SK-N-SH (cell line): Measurements from ENCODE around the gene MAPKAP1. TPM values are rescaled to one million over a fixed set of nuclear protein-coding genes. Genes with fewer than 3 reads are reported as not detected.
A peak's percentile ranks its signal among the peaks of the same experiment; 100 is the strongest.

Experiments
- CTCF ChIA-PET: fragments of 300-600, 350-600 bp; formaldehyde crosslinking; extraction: SDS; loops from one replicate; lab custom pipeline; 2021; lab: Yijun Ruan, JAX
- POLR2A ChIA-PET: fragments of 350-600 bp; sonication (Branson Sonifier 250); formaldehyde crosslinking; extraction: SDS; loops from one replicate; lab custom pipeline; 2020; ENCODE audit warnings: antibody characterized with exemption, inconsistent platforms; lab: Yijun Ruan, JAX
- DNase-seq: peaks from one replicate; pipeline ENCODE4 v3.0.0; 2012
- H2AFZ ChIP-seq: fragments of 200-600 bp; sonication (generic); 2 replicates; pipeline ENCODE4 v1.8.1; 2016; ENCODE audit warnings: antibody characterized with exemption, mild to moderate bottlenecking, low read depth
- H3F3A ChIP-seq: fragments of 200-600 bp; sonication (generic); replicated peaks from 2 replicates; pipeline ENCODE3; 2016; ENCODE audit warnings: antibody characterized with exemption, mild to moderate bottlenecking; ENCODE audit not compliant: insufficient read depth
- H3K27ac ChIP-seq, 2 experiments: fragments of 200-500 bp in 1 of 2; fragments of 200-600 bp in 1 of 2; sonication (Bioruptor generic) in 1 of 2; sonication (generic), shearing (Covaris generic) in 1 of 2; 2 replicates each; pipeline versions ENCODE4 v1.5.1 to v1.6.1; 2014 to 2016; ENCODE audit warnings: low read depth in 2 of 2, inconsistent platforms in 1 of 2, low read length in 1 of 2, mild to moderate bottlenecking in 1 of 2, mixed read lengths in 1 of 2
- H3K27me3 ChIP-seq: fragments of 200-600 bp; sonication (generic), shearing (Covaris generic); 2 replicates; pipeline ENCODE4 v1.6.1; 2016; ENCODE audit warnings: mixed run types; ENCODE audit not compliant: insufficient read depth
- H3K36me3 ChIP-seq, 2 experiments: fragments of 200-500 bp in 1 of 2; fragments of 200-600 bp in 1 of 2; sonication (Bioruptor generic) in 1 of 2; sonication (generic) in 1 of 2; replicated peaks in 1 of 2; 2 replicates each; pipeline versions ENCODE3 to v1.5.1; 2014 to 2016; ENCODE audit warnings: low read length in 1 of 2, mild to moderate bottlenecking in 1 of 2; ENCODE audit not compliant: insufficient read depth in 2 of 2, control insufficient read depth in 1 of 2
- H3K4me1 ChIP-seq, 2 experiments: fragments of 200-500 bp in 1 of 2; fragments of 200-600 bp in 1 of 2; sonication (Bioruptor generic) in 1 of 2; sonication (generic), shearing (Covaris generic) in 1 of 2; 2 replicates each; pipeline versions ENCODE4 v1.5.1 to v1.6.1; 2014 to 2016; ENCODE audit warnings: low read depth in 1 of 2, low read length in 1 of 2, mixed run types in 1 of 2; ENCODE audit not compliant: insufficient read depth in 2 of 2, control insufficient read depth in 1 of 2
- H3K4me2 ChIP-seq: fragments of 200-600 bp; sonication (generic), shearing (Covaris generic); 2 replicates; pipeline ENCODE4 v1.6.1; 2017; ENCODE audit warnings: mixed run types
- H3K4me3 ChIP-seq, 2 experiments: fragments of 200-500 bp in 1 of 2; fragments of 200-600 bp in 1 of 2; sonication (Bioruptor generic) in 1 of 2; sonication (generic), shearing (Covaris generic) in 1 of 2; 2 replicates each; pipeline versions ENCODE4 v1.5.1 to v1.8.1; 2014 to 2016; ENCODE audit warnings: low read depth in 2 of 2, inconsistent platforms in 1 of 2, low read length in 1 of 2, mild to moderate bottlenecking in 1 of 2, mixed read lengths in 1 of 2, moderate library complexity in 1 of 2
- H3K79me2 ChIP-seq: fragments of 200-600 bp; sonication (generic); 2 replicates; pipeline ENCODE4 v1.8.1; 2017; ENCODE audit warnings: mild to moderate bottlenecking; ENCODE audit not compliant: insufficient read depth
- H3K9ac ChIP-seq: fragments of 200-600 bp; sonication (generic); 2 replicates; pipeline ENCODE4 v1.6.1; 2017; ENCODE audit warnings: mixed run types
- H3K9me2 ChIP-seq: fragments of 200-600 bp; sonication (generic); 2 replicates; pipeline ENCODE4 v1.6.1; 2017; ENCODE audit warnings: mixed run types
- H3K9me3 ChIP-seq: fragments of 200-600 bp; sonication (generic); 2 replicates; pipeline ENCODE4 v1.6.1; 2017; ENCODE audit warnings: mixed run types, mild to moderate bottlenecking, moderate library complexity
- H4K20me1 ChIP-seq: fragments of 200-600 bp; sonication (generic); 2 replicates; pipeline ENCODE4 v1.6.1; 2017; ENCODE audit warnings: mild to moderate bottlenecking, mixed run types; ENCODE audit not compliant: insufficient read depth
- GABPA ChIP-seq: IDR thresholded peaks from 2 replicates; pipeline ENCODE4 v1.4.0; 2012; ENCODE audit warnings: low read depth, mild to moderate bottlenecking
- MXI1 ChIP-seq: IDR thresholded peaks from 2 replicates; pipeline ENCODE4 v1.6.1; 2012; ENCODE audit warnings: mild to moderate bottlenecking, low read depth, low read length, improper control_type of control experiment
- RCOR1 ChIP-seq: fragments of 150-350 bp; IDR thresholded peaks from 2 replicates; pipeline ENCODE4 v1.6.1; 2017; ENCODE audit warnings: antibody characterized with exemption, low read length
- SIN3A ChIP-seq: IDR thresholded peaks from 2 replicates; pipeline ENCODE4 v1.6.1; 2012; ENCODE audit warnings: low read depth, mild to moderate bottlenecking, low read length, moderate library complexity, borderline replicate concordance
- YY1 ChIP-seq: IDR thresholded peaks from 2 replicates; pipeline ENCODE4 v1.4.0; 2012; ENCODE audit warnings: low read depth, mild to moderate bottlenecking
- WGBS: methylation state at CpG from one replicate; pipeline ENCODE4 v1.1.6; 2017; ENCODE audit warnings: low lambda C conversion rate; 5-methylcytosine and 5-hydroxymethylcytosine counted together
- polyA plus RNA-seq, 3 experiments: library from polyadenylated mRNA; depleted of rRNA; stranded (reverse); fragments of >200 nt; gene quantifications; 2 replicates each; pipeline ENCODE4 v1.2.3, GENCODE V29; 2012
- TF ChIP-seq, protein P1 (sequence below): IDR thresholded peaks from 2 replicates; pipeline ENCODE4 v1.6.1; 2012; ENCODE audit warnings: mild to moderate bottlenecking, low read depth, low read length, moderate library complexity
- TF ChIP-seq, protein P2 (sequence below): fragments of 200-600 bp; sonication (generic); IDR thresholded peaks from 2 replicates; pipeline ENCODE4 v1.6.1; 2017; ENCODE audit warnings: antibody characterized with exemption, mild to moderate bottlenecking, moderate library complexity
- TF ChIP-seq, protein P3 (sequence below): IDR thresholded peaks from 2 replicates; pipeline ENCODE4; 2012
- TF ChIP-seq, protein P4 (sequence below): fragments of 150-350 bp; IDR thresholded peaks from 2 replicates; pipeline ENCODE4 v1.6.1; 2017; ENCODE audit warnings: antibody characterized with exemption, low read length, low read depth, borderline replicate concordance
- TF ChIP-seq, protein P5 (sequence below): IDR thresholded peaks from 2 replicates; pipeline ENCODE4 v1.4.0; 2012; ENCODE audit warnings: low read depth, borderline replicate concordance

The MAPKAP1 gene
- polyA plus RNA-seq, 1 of the 3 experiments (the other 2 are of a cell fraction) = 117 TPM

DNA sequence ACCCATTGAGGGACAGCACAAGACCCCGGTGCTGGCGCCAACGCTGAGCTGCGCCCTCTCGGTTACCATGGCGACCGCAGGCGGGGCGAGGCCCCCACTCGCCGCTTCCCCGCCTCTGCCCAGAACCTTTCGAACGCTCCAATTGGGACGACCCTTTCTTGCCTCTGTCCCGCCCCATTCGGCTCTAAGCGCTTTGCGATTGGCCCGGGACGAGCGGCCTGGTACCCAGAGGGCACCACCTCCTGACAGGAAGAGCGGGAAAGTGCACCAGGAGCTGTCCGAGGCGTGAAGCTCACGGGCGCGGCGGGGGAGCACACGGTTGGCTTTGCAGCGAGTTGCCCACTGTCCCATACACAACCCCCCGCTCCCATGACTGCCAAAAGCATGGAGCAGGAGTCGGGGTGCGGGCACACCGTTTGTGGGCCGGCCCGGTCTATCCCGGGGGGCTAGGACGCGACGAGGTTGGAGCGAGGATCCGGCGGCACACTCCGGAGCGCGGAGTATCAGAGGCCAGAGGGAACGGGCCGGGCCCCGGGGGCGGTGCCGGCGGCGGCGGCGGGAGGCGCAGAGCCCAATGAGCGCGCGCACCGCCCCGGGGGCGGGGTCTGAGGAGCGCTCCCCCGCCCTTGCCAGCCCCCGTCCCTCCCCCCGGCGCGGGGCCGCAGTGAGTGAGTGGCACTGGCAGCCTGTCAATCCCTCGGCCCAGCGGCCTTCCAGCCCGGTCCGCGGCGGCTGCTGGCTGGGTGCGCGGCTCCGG lies 39.2 kb upstream of the MAPKAP1 start (continued):
- TF ChIP-seq GABPA (peak; percentile 10; the same call in 1 of the 2 replicates), RCOR1 (no peak)
- TF ChIP-seq, protein P1, sequence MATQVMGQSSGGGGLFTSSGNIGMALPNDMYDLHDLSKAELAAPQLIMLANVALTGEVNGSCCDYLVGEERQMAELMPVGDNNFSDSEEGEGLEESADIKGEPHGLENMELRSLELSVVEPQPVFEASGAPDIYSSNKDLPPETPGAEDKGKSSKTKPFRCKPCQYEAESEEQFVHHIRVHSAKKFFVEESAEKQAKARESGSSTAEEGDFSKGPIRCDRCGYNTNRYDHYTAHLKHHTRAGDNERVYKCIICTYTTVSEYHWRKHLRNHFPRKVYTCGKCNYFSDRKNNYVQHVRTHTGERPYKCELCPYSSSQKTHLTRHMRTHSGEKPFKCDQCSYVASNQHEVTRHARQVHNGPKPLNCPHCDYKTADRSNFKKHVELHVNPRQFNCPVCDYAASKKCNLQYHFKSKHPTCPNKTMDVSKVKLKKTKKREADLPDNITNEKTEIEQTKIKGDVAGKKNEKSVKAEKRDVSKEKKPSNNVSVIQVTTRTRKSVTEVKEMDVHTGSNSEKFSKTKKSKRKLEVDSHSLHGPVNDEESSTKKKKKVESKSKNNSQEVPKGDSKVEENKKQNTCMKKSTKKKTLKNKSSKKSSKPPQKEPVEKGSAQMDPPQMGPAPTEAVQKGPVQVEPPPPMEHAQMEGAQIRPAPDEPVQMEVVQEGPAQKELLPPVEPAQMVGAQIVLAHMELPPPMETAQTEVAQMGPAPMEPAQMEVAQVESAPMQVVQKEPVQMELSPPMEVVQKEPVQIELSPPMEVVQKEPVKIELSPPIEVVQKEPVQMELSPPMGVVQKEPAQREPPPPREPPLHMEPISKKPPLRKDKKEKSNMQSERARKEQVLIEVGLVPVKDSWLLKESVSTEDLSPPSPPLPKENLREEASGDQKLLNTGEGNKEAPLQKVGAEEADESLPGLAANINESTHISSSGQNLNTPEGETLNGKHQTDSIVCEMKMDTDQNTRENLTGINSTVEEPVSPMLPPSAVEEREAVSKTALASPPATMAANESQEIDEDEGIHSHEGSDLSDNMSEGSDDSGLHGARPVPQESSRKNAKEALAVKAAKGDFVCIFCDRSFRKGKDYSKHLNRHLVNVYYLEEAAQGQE = peak; percentile 78
- TF ChIP-seq, protein P2, sequence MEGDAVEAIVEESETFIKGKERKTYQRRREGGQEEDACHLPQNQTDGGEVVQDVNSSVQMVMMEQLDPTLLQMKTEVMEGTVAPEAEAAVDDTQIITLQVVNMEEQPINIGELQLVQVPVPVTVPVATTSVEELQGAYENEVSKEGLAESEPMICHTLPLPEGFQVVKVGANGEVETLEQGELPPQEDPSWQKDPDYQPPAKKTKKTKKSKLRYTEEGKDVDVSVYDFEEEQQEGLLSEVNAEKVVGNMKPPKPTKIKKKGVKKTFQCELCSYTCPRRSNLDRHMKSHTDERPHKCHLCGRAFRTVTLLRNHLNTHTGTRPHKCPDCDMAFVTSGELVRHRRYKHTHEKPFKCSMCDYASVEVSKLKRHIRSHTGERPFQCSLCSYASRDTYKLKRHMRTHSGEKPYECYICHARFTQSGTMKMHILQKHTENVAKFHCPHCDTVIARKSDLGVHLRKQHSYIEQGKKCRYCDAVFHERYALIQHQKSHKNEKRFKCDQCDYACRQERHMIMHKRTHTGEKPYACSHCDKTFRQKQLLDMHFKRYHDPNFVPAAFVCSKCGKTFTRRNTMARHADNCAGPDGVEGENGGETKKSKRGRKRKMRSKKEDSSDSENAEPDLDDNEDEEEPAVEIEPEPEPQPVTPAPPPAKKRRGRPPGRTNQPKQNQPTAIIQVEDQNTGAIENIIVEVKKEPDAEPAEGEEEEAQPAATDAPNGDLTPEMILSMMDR = no peak
- TF ChIP-seq, protein P3, sequence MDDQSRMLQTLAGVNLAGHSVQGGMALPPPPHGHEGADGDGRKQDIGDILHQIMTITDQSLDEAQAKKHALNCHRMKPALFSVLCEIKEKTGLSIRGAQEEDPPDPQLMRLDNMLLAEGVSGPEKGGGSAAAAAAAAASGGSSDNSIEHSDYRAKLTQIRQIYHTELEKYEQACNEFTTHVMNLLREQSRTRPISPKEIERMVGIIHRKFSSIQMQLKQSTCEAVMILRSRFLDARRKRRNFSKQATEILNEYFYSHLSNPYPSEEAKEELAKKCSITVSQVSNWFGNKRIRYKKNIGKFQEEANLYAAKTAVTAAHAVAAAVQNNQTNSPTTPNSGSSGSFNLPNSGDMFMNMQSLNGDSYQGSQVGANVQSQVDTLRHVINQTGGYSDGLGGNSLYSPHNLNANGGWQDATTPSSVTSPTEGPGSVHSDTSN = peak; percentile 98
- TF ChIP-seq, all 33 proteins: peak for 16

DNA sequence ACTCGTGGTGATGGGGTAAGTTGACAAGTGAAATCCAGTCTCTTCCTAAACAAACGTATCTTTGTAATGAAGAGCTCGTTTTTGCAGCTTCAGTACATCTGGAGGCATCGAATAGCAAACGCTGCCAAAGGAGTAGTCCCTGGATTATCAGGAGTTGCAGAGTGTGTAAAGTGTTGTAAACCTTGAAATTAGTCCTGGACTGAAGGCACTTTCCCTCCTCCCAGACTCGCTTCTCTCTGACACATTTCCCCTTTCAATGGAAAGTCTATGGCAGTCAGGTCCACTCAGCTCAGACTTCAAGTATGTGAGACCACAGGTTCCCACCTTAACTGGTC lies 38.6 kb upstream of the MAPKAP1 start:
- Histone ChIP-seq H3K4me3 (peak overlapping the region; percentile 53 to 96), H3K27me3 (no peaks in the 10 kb centered on the region), H2AFZ (no peak overlapping the region), H3K27ac (peak overlapping the region; percentile 61 to 72), H3K9me3 (no peaks in the 10 kb centered on the region), H3K79me2 (peaks cover 34% of the 10 kb centered on the region), H3K9ac (no peak overlapping the region; the same call in 1 of the 2 replicates), H4K20me1 (no peaks in the 10 kb centered on the region), H3K9me2 (no peaks in the 10 kb centered on the region), H3F3A (peaks cover 32% of the 10 kb centered on the region), H3K4me2 (peak overlapping the region; percentile 74), H3K36me3 (peaks cover 13 to 24% of the 10 kb centered on the region in 2 experiments), H3K4me1 (peaks cover 6 to 9% of the 10 kb centered on the region in 2 experiments; a peak in 3 of 4 replicates)
- DNase-seq = no peak
- TF ChIP-seq, protein P2 = no peak
- no peak for TF ChIP-seq RCOR1
- TF ChIP-seq SIN3A = no peak
- TF ChIP-seq MXI1 = no peak
- TF ChIP-seq, protein P4, sequence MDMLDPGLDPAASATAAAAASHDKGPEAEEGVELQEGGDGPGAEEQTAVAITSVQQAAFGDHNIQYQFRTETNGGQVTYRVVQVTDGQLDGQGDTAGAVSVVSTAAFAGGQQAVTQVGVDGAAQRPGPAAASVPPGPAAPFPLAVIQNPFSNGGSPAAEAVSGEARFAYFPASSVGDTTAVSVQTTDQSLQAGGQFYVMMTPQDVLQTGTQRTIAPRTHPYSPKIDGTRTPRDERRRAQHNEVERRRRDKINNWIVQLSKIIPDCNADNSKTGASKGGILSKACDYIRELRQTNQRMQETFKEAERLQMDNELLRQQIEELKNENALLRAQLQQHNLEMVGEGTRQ = no peak
- no peak for TF ChIP-seq YY1
- TF ChIP-seq, protein P5, sequence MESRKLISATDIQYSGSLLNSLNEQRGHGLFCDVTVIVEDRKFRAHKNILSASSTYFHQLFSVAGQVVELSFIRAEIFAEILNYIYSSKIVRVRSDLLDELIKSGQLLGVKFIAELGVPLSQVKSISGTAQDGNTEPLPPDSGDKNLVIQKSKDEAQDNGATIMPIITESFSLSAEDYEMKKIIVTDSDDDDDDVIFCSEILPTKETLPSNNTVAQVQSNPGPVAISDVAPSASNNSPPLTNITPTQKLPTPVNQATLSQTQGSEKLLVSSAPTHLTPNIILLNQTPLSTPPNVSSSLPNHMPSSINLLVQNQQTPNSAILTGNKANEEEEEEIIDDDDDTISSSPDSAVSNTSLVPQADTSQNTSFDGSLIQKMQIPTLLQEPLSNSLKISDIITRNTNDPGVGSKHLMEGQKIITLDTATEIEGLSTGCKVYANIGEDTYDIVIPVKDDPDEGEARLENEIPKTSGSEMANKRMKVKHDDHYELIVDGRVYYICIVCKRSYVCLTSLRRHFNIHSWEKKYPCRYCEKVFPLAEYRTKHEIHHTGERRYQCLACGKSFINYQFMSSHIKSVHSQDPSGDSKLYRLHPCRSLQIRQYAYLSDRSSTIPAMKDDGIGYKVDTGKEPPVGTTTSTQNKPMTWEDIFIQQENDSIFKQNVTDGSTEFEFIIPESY = no peak
- 70% methylated on average over 6 of the region's 6 CpGs for WGBS
- POLR2A ChIA-PET = interaction anchor here (0.6 to 2.0 kb wide), 6 partner anchors 16 to 729 kb away, joined by 3 to 14 read pairs (median 3); partner anchors contain the start of gene MAPKAP1
- CTCF ChIA-PET = interaction anchor here (0.9 to 2.0 kb wide), 5 partner anchors 15 to 653 kb away, joined by 3 to 8 read pairs (median 5); no protein-coding TSS in a partner anchor
